Measurements from ENCODE around the gene SP3.

The SP3 gene

DNA sequence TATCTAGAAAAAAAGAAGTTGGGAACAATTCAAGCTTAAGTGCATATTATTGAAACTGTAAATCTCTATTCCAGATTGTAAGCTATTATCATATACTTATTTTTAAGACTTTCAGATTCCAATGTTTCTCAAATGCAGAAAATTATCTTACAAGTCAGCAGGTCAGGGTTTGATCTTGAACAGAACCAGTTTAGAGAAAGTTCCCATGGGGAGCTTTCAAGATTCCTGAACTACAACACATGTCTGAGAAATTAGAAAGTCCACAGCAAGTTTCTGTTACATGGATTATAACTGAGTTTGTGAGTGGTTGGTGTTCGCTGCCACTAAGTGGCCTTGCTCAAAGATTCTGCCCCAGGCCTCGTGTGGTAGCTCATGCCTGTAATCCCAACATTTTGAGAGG lies 31.6 kb upstream of the SP3 start:
- DNase-seq = no peak

- DNase-seq = no peak
Measured at GRCh38 chr2:173993459-173993858, 28.3 kb upstream of the SP3 start.

DNA sequence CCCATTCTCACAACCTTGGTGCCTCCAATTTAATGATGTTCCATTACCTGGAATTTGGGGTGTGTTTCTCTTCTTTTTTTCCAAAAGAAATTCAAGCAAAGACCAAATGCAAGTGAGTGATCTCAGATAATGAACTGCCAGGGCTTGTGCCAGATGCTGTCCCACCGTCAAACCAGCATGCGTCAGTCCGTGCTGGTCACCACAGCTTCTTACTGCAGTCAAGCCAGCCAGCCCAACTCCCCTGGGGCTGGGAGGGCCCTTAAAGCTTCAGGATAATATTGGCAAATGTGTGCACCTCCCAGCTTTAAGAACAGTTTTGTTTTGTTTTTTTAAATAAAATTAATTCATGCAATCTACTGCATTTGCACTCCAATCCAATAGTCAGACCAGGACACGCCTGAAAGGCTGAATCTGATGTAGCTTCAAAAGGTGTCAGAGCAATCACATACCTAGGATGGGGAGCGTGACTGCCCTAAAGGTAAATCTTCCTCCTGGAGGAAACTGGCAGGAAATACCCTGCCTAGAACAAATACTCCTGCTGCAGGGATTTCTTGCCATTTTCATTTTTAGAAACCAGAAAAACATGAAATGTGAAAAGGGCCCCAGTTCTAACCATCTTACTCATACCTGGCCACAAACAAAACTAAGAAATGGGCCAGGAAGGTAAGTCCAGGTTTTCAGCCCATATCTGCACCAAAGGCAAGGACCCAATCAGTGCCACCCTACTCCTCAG lies 26.8 kb upstream of the SP3 start:
- DNase-seq = no peak

DNA sequence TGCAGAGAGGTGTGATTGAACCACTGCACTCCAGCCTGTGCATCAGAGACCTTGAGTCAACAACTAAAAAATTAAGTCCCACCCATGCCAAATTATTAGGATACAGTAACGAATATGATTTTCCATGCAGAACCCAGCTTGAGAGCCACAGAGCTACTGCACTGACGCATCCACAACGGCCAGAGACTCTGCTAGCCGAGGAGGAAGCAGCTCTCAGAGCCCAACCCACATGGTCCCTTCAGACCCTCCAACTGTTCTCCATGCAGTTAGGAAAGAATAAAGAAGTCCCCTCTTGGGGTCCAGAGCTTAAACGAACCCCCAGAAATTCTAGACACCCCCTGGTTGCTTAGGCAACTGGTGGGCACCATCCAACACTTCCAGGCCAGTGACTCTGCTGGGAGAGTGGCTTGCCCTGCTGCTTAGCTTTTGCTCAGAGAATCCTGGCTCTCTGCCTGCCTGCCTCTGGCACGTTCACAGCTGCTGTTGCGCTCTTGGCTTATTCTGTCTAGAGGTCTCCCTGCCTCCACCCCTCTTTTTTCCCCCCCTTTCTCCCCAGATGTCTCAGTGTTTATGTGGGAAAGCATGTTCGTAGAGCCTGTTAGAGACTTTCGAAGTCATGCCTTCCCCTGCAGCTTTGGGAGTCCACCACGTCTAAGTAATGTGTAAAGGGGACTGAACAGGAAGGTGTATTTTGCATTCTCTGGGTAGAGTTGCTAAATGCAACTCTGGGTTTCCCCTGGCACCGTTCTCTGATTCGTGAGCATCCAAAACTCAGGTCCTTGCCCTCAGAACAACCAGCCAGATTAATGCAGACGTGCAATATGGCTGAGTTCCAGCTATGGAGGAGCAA lies 26.0 kb upstream of the SP3 start:
- no peak for DNase-seq

DNA sequence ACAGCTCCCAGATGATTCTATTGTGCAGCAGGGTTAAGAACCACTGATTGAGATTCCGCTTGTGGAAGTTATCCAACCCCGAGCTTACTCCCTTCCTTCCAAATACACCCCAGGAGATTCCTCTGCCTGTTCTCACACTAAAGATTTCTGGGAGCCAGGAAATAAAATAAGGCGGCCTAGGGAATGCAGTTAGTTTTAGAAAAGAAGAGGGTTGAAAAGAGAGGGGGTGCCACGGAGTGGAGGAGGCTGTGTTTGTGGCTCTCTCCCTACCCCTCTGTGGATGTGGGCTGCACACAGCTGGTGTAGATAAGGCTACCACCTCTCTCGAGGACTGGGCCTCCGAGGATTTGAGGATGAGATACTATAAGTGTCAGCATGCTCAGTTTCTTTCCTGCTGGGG lies 25.1 kb upstream of the SP3 start:
- no peak for DNase-seq

DNA sequence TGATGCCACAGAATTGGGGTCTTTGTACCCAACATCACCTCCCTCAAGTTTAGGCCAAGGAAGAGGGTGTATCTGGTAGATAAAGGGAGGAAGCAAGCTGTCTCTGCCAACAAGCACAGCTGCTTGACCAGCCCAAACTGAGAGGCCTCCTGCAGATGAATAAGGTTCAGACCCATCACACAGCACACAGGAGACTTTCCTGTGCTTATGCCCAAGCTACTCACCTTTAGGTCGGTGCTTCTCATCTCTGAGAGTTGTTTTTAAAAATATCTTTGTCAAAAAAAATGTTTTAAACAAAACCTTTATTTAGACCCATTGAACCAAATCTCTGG lies 24.7 kb upstream of the SP3 start:
- DNase-seq = no peak

DNA sequence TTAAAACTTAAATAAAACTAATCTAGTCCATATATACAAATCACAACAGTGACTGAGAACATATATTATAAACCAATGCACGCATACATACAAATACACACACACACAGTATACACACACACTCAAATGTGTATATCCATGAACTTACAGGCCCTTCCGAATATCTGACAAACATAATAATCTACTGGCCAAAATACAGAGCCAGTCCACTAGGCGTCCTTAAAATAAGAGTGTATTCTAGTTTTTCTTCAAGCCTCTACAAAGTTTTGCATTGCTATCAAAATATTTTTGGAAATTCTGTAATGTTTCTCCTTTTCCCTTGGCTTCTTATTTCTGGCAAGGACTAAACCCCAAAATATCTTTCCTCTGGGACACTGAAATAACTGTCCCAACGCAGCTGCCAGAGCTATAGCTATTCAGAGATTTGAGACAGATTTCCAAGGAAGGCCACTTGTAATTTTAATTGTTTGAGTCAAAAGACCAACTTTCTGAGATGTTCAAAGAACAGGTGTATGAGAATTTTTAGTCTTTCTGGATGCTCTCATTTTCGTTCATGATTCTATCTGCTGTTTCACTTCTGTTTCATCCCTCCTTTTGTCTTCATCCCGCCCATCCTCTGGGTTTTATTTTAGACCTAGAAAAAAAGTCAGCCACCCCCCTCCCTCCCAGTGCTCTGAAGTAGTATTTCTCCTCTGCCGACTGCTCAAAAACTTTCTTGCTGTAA lies 24.1 kb upstream of the SP3 start:
- no peak for DNase-seq

GRCh38 chr2:173986805-173987204 lies 21.6 kb upstream of the SP3 start:
- no peak for DNase-seq

DNA sequence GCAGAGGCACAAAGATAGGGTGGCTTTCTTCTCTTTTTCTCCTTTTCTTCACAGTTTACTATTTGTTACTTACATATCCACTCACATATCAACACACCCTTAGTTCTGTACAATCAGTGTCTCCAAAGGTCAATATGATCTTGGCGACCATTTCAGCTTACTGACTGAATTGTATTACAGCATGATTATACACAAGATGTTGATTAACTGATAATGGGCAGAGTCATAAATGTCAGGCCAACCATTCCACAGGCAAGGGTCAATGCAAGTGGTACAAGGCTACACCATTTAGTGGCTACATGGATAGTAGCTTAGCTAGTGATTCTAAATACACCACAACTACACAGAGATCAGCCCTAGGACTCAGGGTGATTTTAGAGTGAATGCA lies 20.4 kb upstream of the SP3 start:
- no peak for DNase-seq

- DNase-seq = no peak
Measured at GRCh38 chr2:173984866-173985604, 19.9 kb upstream of the SP3 start.

DNA sequence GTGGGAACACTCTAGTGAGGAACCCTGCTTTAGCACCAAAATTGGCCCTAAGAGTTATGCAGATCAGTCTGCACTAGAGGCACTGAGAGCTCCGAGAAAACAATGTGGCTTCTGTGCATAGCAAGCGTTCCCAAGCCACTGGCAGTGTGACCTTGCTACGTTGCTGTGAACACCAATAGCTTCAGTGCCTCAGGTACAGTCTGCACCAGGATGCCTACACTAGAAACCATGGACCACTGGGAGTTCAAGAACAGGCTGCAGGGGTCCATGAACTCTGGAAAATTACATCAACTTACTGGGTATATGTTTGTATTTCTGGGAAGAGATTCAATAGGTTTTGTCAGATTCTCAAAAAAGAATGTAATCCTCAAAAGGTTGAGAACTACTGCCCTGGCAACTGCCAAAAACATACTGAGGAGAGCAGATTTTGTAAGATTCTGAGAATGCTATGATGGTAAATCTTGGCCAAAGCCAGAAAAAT lies 18.3 kb upstream of the SP3 start:
- no peak for DNase-seq

DNA sequence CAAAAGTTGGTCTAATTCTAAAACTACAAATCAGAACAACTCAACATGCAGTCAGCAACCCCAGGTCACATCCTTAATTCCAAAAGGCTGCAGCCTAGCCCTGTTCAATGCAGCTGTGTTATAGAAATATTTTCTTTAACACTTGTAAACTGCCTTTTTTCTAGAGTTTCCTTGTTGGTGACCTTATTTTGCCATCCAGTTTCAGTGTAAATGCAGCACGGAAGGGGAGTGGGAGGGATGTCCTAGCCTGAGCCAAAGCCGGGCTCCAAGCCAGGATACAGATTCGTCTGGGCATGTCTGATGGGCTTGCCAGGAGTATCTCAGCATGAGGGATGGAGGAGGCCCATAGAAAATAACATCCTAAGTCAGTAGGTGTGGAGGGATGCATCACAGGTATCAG lies 17.7 kb upstream of the SP3 start:
- no peak for DNase-seq

- DNase-seq = no peak
Measured at GRCh38 chr2:173982182-173982714, 17.1 kb upstream of the SP3 start.

DNA sequence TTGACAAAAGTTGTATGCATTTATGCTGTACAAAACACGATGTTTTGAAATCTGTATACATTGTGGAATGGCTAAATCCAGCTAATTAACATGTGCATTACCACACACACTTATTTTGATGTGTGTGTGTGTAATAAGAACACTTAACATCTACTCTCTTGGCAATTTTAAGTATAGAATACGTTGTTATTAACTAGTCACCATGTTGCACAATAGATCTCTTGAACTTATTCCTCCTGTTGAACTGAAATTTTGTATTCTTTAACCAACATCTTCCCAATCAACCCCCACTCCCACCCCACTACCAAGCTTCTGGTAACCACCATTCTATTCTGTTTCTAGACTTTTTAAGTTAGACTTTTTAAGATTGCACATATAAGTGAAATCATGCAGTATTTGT lies 16.3 kb upstream of the SP3 start:
- no peak for DNase-seq

GRCh38 chr2:173979751-173980351 lies 14.7 kb upstream of the SP3 start:
- DNase-seq = no peak

- DNase-seq = no peak
Measured at GRCh38 chr2:173978447-173978846, 13.3 kb upstream of the SP3 start.

DNA sequence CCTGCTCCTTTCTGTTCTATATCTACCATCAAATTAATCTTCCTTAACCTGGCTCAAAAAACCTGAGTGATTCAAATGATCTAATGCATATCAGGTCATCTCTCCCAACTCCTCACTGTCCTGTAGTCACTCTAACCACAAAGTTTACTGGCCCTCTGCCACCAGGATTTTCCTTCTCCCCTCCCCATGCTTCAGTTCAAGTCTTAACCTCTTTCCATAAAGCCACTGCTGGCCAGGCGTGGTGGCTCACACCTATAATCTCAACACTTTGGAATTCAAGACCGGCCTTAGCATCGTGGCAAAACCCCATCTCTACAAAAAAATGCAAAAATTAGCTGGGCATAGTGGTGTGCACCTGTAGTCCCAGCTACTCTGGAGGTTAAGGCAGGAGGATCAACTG lies 7.5 kb upstream of the SP3 start:
- DNase-seq = no peak

DNA sequence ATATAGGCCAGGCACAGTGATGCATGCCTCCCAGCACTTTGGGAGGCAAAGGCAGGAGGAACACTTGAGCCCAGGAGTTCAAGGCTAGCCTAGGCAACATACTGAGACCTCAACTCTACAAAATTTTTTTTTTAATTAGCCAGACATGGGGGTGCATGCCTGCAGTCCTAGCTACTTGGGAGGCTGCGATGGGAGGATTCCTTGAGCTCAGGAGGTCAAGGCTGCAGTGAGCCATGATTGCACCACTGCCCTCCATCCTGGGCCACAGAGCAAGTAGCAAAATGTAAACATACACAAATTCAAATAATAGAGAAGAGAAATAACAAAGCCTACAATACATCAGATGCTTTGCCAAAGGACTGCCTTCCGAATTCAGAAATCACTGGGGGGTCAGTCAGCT lies 7.0 kb upstream of the SP3 start:
- no peak for DNase-seq

- DNase-seq = no peak
Measured at GRCh38 chr2:173970516-173970924, 5.3 kb upstream of the SP3 start.

GRCh38 chr2:173969886-173970285 lies 4.7 kb upstream of the SP3 start:
- no peak for DNase-seq

DNA sequence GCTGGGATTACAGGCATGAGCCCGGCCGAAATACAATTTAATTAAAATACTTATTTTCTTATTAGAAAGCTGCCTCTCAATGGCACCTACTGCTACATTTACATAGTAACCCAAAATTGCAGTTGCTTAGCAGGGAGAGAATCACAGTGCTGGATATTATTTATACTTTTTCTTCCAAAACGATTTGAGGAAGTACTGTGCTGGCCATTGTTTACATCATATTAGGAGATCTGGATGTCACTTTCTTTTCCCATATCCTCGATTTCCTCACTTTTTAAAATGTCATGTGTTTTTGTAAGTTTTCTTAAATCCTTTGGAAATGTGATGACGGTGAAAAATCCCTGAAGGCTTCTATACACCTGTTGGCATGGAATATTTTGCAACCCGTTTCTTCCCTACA lies 3.4 kb upstream of the SP3 start:
- no peak for DNase-seq
